Measurements from ENCODE around the gene MAMLD1. TPM values are rescaled to one million over a fixed set of nuclear protein-coding genes. Genes with fewer than 3 reads are reported as not detected.
"Not testable (repeated sequence)": the region's sequence is repeated elsewhere in the genome, so short reads cannot be mapped to it uniquely, and the experiment has no call there.

Gene MAMLD1, protein sequence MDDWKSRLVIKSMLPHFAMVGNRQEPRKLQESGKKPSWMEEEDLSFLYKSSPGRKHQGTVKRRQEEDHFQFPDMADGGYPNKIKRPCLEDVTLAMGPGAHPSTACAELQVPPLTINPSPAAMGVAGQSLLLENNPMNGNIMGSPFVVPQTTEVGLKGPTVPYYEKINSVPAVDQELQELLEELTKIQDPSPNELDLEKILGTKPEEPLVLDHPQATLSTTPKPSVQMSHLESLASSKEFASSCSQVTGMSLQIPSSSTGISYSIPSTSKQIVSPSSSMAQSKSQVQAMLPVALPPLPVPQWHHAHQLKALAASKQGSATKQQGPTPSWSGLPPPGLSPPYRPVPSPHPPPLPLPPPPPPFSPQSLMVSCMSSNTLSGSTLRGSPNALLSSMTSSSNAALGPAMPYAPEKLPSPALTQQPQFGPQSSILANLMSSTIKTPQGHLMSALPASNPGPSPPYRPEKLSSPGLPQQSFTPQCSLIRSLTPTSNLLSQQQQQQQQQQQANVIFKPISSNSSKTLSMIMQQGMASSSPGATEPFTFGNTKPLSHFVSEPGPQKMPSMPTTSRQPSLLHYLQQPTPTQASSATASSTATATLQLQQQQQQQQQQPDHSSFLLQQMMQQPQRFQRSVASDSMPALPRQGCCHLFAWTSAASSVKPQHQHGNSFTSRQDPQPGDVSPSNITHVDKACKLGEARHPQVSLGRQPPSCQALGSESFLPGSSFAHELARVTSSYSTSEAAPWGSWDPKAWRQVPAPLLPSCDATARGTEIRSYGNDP
- 3.6 and 4.9 TPM in 2 replicates for total RNA-seq

DNA sequence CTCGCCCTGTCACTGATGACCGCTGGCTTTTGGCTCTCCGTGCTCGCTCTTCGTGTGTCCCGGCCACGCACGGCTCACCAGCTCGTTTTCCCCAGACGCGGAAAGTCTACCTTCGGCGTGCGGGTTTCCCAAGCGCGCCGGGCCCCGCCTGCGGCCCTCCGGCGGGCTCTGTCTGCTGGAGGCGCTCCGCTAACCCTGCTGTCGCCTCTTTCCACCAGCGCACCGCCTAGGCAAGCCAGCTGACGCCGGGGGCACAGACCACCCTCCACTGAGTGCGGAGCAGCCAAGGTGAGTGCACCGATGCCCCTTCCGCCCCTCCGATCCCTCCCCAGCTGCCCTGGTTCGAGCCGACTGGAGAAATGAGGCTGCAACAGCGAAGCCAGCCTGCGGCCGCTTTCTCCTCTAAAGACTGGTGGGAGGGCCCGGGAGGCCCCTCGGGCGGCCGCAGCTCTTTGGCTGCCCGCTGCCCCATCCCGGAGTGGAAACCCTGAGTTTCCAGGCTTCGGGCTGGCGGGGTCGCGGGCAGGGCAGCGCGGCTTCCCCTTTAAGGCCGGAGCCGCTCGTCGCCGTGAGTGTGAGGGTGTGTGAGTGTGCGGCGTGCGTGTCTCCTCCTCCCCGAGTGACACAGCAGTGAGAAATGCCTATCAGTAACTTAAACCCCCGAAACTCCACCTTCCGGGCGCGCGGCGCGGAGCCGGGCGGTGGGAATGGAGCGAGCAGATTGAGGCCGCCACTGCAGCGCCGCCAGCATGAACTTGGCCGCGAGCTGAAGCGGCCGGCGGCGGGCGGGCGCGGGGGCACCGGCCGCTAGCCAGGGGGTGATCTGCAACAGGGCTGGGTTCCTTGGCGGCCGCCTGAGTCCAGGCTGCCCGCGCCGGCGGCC is at the start of gene MAMLD1:
Gene MAMLD1 (plus strand): TSS at position 719 of the 883 bp plus-strand sequence. CDS start 82,200 bp downstream, outside the sequence.
- DNase-seq (ENCODE audit: extremely low read depth, low read depth, low spot score): no peak

DNA sequence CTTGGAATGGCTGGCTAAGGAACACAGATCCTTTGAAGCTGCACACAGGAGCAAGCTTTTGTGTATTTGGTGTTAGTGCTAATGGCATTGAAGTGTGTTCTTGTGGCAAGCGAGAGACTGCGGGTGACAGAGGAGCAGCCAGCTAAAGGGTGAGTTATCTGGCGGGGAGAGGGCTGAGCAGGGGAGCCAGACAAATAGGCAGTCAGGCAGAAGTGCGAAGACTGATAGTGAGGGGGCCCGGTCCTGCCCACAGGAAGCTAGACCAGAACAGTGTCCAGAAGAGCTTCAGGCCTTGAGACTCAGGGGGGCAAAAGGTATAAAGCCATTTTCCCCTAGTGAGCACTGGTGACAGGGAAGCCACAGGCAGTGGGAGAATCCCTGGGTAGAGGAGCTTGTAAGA is 49.6 kb upstream of the MAMLD1 start:
- no peak for DNase-seq (ENCODE audit: extremely low read depth, low read depth, low spot score)

DNA sequence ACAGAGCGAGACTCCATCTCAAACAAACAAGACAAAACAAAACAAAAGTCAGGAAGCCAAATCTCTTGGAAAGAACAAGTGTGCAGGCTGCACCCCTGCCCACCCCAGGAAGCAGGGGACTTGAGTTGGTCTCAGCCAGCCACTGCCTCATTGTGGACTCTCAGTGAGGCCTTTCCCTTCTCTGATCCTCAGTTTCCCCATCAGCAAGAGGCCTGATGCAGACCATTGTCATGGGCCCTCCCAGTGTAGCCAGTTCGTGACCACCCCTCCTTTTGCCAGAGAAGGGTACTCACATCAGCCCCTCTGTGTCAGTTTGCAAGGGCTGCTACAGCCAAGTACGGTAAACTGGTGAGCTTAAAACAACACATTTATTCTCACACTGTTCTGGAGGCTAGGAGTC is 48.9 kb upstream of the MAMLD1 start:
- no peak for DNase-seq (ENCODE audit: extremely low read depth, low read depth, low spot score)

DNA sequence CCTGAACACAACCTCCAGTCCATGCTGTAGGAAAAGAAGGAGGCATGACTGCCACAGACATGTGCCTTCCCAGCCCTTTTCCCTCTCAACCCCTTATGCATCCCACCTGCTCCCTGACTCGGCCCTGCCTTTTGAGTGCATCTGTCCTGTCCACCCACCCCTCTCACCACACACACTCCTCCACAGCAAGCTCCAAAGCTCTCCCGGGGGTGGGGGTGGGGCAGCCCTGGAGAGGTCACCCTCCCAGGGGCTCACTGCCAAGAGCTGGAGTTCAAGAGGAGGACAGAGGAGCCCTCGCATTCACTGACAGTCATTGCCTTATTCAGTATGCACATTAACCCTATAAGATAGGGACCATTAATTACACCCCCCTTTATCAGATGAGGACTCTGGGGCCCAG is 46.6 kb upstream of the MAMLD1 start:
- no peak for DNase-seq (ENCODE audit: extremely low read depth, low read depth, low spot score)

DNA sequence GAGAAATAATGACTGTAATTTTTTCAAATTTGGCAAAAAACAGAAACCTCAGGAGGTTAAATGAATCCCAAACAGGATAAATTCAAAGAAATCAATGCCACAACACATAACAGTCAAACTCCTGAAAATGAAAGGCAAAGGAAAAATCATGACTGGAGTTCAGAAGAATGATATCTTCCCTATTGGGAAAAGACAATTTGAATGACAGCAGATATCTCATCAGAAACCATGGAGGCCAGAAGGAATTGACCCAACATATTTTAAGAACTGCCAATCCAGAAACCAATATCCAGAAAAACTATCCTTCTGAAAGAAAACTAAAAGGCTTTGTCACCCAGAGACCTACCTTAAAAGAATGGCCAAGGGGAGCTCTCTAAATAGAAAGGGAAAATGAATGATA is 40.1 kb upstream of the MAMLD1 start:
- no peak for DNase-seq (ENCODE audit: extremely low read depth, low read depth, low spot score)

DNA sequence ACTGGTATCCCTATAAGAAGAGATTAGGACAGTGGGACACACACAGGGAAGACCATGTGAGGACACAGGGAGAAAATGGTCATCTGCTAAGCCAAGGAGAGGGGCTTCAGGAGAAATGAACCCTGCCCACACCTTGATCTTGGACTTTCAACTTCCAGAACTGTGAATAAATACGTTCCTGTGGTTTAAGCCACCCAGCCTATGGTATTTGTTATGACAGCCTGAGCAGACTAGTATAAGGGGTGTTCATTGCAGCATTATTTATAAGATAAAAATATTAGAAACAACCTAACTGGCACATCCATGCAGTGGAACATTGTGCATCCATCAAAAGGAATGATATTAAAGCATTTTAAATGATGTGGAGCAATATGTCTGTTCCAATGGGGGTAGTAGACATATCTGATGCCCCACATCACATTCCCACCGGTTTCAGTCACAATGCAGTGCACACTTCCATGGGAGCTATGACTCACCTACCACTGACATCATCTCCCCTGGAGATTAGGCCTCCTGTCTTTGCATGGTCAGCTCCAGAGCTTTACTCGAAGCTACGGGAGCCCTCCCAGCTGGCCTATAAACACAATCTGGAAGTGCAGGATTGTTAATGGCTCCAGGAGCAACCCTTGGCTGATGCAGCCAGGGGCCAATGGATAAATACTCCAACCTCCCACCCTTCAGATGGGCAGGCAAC is 38.9 kb upstream of the MAMLD1 start:
- peak; percentile 36 for DNase-seq (ENCODE audit: extremely low read depth, low read depth, low spot score)

DNA sequence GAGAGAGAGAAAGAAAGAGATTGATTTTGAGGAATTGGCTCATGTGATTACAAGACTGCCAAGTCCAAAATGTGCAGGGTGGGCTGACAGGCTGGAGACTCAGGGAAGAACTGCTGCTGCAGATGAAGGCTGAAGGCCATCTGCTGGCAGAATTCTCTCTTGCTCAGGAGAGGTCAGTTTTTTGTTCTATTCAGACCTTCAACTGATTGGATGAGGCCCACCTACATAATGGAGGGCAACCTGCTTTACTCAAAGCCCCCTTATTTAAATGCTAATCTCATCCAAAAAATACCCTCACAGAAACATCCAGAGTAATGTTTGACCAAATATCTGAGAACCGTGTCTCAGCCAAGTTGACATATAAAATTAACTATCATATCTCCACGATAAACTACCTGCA is 38.2 kb upstream of the MAMLD1 start:
- DNase-seq (ENCODE audit: extremely low read depth, low read depth, low spot score): no peak

DNA sequence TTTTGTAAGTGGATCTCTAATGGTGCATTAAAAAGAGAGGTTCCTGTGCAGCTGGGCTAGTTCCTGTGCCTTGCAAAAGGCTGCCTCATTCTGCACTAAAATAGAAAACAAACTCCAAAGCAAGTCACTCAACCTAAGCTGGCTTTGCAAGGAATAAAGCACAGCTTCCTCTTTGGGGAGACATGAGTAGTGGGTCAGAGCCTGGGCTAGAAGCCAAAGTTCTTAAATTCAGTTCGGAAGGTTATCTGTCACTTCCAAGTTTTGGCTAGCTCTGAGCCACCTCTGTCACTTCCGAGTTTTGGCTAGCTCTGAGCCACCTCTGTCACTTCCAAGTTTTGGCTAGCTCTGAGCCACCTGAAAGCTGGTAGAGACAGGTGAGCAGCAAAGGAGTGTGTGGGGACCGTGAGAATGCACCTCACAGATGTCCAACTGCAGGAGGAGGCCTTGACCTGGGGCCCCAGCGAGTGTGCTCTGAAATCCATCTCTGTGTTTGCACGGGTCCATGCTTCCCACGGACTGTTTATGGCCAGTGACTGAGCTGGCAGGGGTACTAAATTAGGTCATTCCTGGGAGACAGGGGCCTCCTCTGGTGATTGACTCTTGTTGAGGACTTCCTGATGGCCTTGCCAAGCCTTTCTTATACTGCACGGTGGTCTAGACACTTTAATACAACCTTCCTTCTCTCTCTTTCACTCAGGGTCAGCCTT is 36.4 kb upstream of the MAMLD1 start:
- no peak for DNase-seq (ENCODE audit: extremely low read depth, low read depth, low spot score)

DNA sequence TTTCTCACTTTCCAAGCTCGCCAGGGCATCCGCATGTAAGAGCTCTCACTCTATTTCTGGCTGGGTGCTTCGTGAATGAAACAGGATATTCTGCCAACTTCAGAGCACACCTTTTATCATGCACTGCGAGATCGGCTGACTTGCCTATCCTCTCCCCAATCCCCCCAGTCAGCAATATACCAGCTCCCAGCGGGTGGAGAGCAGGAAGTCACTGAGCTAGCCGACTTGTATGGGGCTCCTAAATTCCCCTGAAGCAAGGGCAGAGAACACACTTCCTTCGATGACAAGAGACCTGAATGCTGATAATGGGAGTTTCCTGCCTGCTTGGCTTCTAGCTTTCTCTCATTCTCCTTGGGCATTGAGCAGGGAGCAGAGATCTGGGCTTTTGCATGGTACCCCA is 33.8 kb upstream of the MAMLD1 start:
- no peak for DNase-seq (ENCODE audit: extremely low read depth, low read depth, low spot score)

DNA sequence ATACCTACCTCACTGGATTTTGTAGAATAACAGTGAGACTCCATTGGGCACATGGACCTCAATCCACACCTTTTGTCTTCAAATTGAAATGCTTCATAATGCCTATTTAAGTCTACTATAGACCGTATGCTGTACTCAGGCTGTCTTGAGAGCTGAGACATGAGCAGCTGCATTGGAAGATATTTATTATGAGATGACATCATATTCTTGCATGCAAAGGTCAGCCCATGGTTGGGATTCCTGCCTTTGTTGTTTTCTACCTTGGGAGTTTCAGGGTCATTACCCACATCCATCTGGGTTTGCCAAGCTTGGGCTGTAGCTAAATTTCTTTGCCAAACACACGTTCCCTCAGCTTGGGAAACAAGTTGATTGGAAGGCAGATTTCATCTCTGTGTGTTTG is 33.2 kb upstream of the MAMLD1 start:
- no peak for DNase-seq (ENCODE audit: extremely low read depth, low read depth, low spot score)

DNA sequence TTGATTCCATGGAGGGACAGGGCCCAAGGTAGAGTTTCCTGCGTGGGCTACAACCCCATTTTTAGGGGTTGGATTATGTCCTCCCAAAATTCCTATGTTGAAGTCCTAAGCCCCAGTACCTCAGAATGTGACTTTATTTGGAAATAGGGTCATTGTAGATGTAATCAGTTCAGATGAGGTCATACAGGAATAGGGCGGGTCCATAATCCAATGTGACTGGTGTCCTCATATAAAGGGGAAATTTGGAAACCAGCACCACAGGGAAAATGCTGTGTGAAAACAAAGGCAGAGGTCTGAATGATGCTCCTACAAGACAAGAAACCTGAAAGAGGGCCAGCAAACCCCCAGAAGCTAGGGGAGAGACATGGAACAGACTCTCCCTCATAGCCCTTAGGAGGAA is 31.1 kb upstream of the MAMLD1 start:
- no peak for DNase-seq (ENCODE audit: extremely low read depth, low read depth, low spot score)

DNA sequence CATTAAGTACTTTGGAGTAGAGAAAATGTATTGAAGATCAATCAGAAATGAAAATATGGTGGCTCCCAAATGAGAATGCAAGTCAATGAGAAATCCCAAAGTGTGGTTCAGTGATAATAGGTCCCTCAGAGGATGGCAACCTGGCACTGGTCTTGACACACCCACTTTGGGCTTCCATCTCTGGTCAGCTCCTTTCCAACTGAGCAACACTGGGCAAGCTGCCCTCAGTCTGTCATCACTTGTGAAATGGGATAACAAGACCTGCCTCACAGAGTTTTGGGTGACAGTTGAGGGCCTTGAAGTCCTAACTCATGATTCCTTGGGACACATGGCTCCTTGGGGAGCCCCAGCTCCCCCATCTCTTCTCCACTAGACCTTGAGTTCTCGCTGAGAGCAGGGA is 29.0 kb upstream of the MAMLD1 start:
- DNase-seq (ENCODE audit: extremely low read depth, low read depth, low spot score): no peak

DNA sequence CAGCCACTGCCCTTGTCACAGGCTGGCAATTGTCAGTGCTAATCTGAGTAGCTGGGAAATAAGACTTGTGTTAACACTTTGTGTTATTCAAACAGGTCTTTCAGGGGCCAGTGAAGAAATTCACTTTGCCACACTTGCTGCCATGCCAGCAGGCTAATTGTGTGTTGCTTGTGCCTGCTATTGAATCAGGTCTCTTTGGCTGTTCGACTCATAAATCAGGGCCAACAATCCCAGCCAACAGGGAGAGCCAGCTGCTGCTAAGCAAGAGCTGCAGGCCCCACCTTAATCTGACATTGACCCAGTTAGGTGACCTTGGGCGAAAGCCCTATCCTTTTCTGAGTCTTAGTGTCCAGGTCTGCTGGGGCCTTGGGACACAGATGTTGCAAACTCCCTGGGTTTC is 28.1 kb upstream of the MAMLD1 start:
- no peak for DNase-seq (ENCODE audit: extremely low read depth, low read depth, low spot score)

DNA sequence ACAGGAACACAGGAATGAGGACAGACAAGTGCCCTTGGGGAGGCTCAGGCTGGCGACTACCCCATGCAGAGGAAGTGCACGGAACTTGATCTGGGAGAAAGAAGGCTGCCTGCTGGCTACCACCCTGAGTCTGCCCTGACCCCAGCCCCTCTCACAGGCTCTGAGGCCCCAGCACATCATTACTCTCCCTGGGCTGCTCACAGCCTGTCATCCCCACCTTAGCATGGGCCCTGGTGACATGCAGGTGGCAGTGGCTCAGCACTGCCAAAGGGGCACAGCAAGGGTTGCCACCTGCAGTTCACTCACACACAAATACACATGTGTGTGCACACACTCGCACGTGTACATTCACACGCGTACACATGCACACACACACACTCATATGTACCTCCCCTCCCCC is 26.1 kb upstream of the MAMLD1 start:
- DNase-seq (ENCODE audit: extremely low read depth, low read depth, low spot score): no peak

DNA sequence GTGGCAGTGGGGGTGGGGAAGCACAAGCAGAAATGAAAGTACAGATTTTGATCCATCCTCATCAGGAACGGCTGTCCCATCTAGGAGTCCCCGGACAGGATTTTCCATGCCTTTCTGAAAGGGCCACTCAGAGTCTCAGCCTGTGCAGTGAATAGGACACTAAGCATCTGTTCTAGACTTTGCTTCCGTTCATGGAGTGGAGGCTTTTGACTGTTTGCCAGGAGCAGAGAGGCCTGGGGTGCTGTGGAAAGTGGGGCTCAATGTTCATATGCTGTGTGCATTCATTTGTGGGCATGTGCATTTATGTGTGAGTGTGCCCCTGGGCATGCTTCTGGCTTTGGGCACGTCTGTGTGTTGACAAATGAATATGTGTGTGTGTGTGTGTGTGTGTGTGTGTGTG is 25.6 kb upstream of the MAMLD1 start:
- no peak for DNase-seq (ENCODE audit: extremely low read depth, low read depth, low spot score)

DNA sequence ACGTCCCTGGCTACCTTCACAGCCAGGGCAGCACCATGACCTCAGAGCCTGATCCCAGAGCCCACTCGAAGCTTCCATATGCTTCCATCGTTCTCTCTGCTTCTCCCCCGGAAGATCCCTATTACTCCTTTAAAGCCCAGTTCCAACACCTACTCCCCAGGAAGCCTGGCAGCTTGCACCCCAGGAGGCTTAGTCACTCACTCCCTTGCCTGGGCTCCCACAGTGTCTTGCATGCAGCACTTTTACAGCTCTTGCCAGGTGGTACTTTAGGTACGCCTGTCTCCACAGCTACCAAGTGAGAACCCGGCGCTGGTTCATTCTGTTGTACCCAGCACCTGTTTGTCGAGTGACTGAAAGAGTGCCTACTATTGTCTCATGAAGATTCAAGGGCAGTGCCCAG is 24.5 kb upstream of the MAMLD1 start:
- DNase-seq (ENCODE audit: extremely low read depth, low read depth, low spot score): no peak

DNA sequence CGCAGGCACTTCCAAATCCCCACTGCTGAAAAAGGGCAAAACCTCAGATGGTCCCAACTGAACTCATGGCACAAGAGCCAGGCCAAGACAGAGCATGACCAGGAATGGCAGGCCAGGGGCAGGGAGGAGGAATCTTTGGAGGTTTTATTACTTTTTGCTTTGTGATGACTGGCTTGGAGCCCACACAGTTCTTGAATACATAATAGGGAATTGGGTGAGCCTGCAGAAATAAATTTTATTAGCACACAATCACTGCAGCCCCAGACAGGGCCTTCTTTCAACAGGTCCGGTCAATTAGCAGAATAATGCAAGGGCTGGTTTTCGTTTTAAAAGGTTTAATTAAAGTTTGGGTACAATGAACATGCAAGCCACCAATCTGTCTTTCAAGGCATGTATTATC is 23.4 kb upstream of the MAMLD1 start:
- no peak for DNase-seq (ENCODE audit: extremely low read depth, low read depth, low spot score)

DNA sequence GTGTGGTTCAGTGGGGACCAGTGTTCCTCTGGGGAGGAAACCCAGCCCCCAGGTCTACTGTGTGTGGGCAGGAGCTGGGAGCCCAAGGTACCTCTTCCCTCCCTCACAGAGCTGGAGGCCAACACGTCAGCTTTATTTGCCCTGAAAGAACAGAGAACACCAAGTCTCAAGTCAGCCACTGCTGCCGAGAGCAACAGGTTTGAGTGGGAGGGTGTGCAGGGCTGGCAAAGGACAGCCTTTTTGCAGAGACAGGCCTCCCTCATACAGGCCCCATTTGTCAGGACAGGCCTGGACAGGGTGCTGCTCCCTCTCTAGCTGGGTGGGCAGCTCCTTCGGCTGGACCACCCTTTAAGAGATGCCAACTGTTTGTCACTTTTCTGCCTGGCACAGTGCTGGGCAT is 22.8 kb upstream of the MAMLD1 start:
- not testable (repeated sequence) for DNase-seq (ENCODE audit: extremely low read depth, low read depth, low spot score)

DNA sequence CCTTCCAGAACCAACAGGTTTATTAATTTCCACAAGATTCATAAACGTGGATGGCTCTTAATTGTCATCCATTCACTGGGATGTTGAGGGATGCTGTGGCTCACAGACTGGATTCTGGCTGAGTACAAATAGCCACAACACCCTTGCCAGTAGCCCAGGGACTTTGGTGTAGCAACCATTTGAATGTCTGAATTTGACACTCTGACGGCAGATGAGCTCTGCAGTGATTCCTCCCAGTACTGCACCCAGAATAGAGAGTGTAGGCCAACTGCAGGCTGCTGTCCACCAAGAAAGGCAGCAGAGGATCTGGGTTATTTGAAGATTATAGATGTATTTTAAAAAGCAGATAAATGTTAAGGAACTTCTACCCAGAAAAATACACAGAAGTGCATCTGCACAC is 15.6 kb upstream of the MAMLD1 start:
- no peak for DNase-seq (ENCODE audit: extremely low read depth, low read depth, low spot score)

DNA sequence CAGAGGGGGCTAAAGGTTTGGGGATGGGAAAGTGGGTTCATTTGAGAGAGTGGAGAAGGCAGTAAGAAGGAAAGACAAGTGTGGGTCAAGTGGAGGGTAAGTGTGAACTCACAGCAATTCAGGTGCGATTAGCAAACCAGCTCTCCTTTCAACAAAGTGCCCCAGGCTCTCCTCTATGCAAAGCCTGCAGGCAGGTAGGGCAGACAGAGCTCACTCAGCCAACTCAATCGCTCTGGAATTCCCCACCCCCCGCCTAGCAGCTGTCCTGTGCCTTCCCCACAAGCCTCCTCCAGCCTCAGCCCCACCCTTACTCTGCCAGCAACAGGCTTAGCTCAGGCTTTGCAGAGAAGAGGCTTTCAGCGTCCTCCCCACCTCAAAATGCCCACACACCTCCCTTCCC is 14.8 kb upstream of the MAMLD1 start:
- no peak for DNase-seq (ENCODE audit: extremely low read depth, low read depth, low spot score)
